GM18861 (cell line): Measurements from ENCODE around the gene ALG2.

ENCODE experiments used
- ATAC-seq: cut with Tn5 transposase; IDR thresholded peaks from one replicate; pipeline ENCODE4 v1.9.1; 2021; ENCODE audit not compliant: unreplicated experiment

ALG2 gene, protein sequence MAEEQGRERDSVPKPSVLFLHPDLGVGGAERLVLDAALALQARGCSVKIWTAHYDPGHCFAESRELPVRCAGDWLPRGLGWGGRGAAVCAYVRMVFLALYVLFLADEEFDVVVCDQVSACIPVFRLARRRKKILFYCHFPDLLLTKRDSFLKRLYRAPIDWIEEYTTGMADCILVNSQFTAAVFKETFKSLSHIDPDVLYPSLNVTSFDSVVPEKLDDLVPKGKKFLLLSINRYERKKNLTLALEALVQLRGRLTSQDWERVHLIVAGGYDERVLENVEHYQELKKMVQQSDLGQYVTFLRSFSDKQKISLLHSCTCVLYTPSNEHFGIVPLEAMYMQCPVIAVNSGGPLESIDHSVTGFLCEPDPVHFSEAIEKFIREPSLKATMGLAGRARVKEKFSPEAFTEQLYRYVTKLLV

GRCh38 chr9:99221621-99222415 is at the start of gene ALG2, which contains the start of gene SEC61B:
TSS of gene ALG2 (minus strand) at chr9:99221942. CDS start at chr9:99221894, 48 bp downstream.
TSS of gene SEC61B (plus strand) at chr9:99222282. CDS start at chr9:99222364, 82 bp downstream.
- peak; percentile 86 for ATAC-seq

GRCh38 chr9:99270491-99270890 is 48.7 kb upstream of the ALG2 start:
- ATAC-seq = no peak

- no peak for ATAC-seq
Measured at GRCh38 chr9:99269416-99269815, 47.7 kb upstream of the ALG2 start.

- peak; percentile 36 for ATAC-seq
Measured at GRCh38 chr9:99266255-99267023, 44.7 kb upstream of the ALG2 start.

DNA sequence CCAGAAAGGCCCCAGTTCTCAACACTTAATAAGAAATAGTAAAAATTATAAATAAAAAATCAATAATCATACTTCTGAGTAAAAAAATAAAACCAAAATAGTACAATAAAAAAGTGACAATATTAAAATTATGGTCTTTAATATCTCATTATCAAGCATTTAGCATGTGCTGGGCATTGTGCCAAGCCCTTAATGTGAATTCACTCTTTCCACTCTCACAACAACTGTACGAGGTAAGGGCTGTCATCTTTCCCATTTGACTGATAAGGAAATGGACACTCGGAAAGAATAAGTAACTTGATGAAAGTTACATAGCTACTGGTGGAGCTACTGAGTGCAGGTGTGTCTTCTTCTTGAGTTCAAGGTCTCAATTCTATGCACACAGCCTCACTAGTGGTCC is 43.9 kb upstream of the ALG2 start:
- ATAC-seq = no peak

DNA sequence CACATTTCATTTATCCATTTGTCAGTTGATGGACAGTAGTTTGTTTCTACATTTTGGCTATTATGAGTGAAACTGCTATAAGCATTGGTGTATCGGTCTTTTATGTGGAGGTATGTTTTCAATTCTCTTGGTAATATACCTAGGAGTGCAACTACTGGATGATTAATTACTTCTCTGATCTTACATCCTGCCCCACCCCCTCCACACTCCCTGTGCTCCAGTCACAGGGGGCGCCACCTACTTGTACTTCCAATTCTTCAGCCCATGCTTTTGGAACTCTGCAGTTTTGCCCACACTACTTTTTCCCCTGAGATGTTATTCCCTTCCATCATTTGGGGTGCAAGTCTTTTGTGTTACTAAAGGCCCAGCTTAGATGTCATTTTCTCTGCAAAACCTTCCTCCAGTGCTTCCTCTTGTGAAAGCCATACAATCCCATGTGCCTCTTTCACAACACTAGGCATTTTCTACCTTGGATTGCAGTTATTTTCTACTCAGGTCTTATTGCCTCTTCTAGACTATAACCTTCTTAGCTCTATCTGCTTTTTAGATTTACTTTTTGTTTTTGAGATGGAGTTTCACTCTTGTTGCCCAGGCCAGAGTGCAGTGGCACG is 42.4 kb upstream of the ALG2 start:
- ATAC-seq = no peak

- peak; percentile 44 for ATAC-seq
Measured at GRCh38 chr9:99262949-99263418, 41.2 kb upstream of the ALG2 start.

GRCh38 chr9:99261923-99262322 is 40.2 kb upstream of the ALG2 start:
- no peak for ATAC-seq

- peak; percentile 42 for ATAC-seq
Measured at GRCh38 chr9:99259231-99259918, 37.6 kb upstream of the ALG2 start.

DNA sequence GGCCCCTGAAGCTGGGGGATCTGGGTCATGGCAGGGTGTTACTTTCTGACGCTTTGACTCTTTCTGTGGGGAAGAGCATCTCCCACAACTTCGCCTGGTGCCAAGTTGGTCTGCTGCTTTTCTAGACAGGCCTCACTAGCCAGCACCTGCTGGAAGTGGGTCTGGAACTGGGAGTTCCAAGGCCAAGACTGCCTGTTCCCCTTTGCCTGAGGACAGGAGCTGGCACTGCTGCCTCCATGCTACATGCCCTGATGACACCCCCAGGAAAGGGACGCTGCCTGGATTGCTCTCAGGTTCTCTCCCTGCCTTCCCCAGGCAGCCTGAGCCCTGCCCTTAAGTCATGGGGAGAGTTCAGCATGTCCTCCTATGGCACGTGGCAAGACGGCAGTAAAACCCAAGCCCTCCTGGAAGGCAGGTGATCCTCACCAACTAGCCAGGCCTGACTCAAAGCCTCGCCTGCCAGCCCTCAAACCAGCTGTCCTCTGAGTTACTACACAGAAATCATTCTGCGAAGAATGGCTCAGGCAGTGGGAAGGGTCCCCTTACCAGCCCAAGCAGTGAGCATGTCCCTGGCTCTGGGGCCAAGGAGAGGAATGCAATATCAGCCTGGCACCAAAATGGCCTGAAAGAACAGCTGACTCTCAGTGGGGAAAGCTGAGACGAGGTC is 36.1 kb upstream of the ALG2 start:
- no peak for ATAC-seq

- ATAC-seq = no peak
Measured at GRCh38 chr9:99255651-99256050, 33.9 kb upstream of the ALG2 start.

GRCh38 chr9:99253772-99254431 is 32.2 kb upstream of the ALG2 start:
- ATAC-seq = peak; percentile 79

- ATAC-seq = peak; percentile 26
Measured at GRCh38 chr9:99253134-99253533, 31.4 kb upstream of the ALG2 start.

DNA sequence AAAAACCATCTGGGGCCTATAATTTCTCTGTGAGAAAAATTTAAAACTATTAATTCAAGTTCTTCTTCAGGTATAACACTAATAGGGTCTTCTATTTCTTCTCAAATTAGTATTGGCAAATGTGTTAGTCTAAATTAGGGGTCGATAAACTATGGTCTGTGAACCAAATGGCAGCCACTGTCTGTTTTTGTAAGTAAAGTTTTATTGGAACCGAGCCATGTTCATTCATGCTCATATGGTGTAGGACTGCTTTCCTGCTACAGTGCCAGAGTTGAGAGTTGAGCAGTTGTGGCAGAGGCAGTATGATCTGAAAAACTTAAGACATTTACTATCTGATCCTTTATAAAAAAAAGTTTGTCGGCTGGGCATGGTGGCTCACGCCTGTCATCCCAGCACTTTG is 29.4 kb upstream of the ALG2 start:
- no peak for ATAC-seq

DNA sequence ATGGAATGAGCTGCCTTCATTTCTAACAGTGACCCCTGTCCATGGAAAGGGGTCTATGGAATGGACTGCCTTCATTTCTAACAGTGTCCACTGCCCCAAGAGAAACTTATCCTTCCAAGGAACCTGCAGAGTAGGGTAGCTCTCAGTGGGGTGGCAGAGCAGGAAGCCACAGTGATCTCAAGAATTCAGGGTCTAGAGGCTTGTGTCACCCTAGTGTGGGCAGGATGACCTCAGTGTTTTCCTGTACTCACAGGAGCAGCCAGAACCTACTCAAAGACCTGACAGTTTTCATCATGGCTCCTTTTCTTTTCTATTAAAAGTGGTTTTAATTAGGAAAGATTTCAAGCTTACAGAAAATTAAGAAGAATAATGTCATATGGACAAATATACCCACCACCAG is 27.9 kb upstream of the ALG2 start:
- no peak for ATAC-seq

DNA sequence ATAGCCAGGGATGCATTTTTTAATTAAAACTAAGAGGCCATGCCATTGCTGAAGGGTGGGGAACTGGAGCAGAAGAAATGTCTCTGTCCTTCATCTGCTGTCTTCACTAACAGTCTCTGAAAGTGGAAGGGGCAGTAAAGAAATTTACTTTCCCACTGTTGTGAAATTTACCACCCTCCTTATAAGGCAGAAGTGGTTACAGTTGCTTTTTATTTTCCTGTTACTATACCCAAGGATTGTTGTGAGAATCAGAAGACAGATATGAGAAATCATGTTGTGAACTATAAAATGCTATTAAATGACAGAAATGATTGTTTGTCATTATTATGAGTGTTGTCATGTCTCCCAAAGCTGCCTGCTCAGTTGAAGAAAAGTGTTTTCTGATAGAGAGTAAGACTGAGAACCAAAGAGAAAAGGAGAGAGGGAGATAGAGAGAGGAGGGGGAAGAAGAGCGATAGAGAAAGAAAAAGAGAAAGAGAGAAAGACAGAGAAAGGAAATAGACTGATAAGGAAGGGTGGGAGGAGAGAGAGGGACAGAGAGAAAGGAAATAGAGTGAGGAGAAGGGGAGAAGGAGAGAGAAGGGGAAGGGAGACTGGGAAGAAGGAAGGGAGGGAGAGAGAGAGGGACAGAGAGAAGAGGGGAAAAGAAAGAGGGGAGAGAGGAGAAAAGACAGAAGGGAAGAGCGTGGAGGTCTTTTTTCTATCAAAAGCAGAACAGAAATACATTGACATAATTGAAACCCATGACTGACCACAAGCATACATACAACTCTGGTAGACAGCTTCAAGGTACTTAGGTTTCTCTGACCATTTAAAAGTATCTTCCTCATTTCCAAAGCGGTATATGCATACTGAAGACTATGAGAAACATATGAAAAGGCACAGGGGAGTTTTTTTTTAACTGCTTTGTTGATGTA is 22.9 kb upstream of the ALG2 start:
- ATAC-seq = peak; percentile 92

- ATAC-seq = no peak
Measured at GRCh38 chr9:99241106-99241505, 19.4 kb upstream of the ALG2 start.
